Neural cell (in vitro differentiated cells): ENCODE results near the gene NOP9.

Experiments used
- EP300 ChIP-seq: fragments of 450-650 bp; conservative IDR thresholded peaks from 2 replicates; pipeline ENCODE4 v1.6.1; 2014; ENCODE audit warnings: antibody characterized with exemption, mild to moderate bottlenecking, moderate library complexity; ENCODE audit not compliant: poor library complexity, severe bottlenecking
- EZH2 ChIP-seq: fragments of 200-600, 300-800 bp; shearing (Covaris generic), sonication (generic); IDR thresholded peaks from 2 replicates; pipeline ENCODE4 v1.6.1; 2014; ENCODE audit warnings: antibody characterized with exemption, low read length, borderline replicate concordance, mild to moderate bottlenecking; ENCODE audit not compliant: insufficient read depth, poor library complexity, severe bottlenecking
- POLR2AphosphoS5 ChIP-seq: IDR thresholded peaks from 2 replicates; pipeline ENCODE4 v1.6.1; 2012
- RAD21 ChIP-seq: fragments of 450-650 bp; conservative IDR thresholded peaks from 2 replicates; pipeline ENCODE4 v1.6.1; 2014; ENCODE audit warnings: antibody characterized with exemption, mild to moderate bottlenecking, moderate library complexity
- SMC3 ChIP-seq: fragments of 450-650 bp; conservative IDR thresholded peaks from 2 replicates; pipeline ENCODE4 v1.6.1; 2014; ENCODE audit warnings: antibody characterized with exemption, mild to moderate bottlenecking, moderate library complexity; ENCODE audit not compliant: poor library complexity
- TF ChIP-seq, protein P1 (sequence below): fragments of 450-650 bp; IDR thresholded peaks from 2 replicates; pipeline ENCODE4 v1.5.1; 2014; ENCODE audit warnings: antibody characterized with exemption, mild to moderate bottlenecking, moderate library complexity; ENCODE audit not compliant: poor library complexity, severe bottlenecking
- TF ChIP-seq, protein P2 (sequence below): IDR thresholded peaks from 2 replicates; pipeline ENCODE4 v1.6.1; 2012; ENCODE audit warnings: borderline replicate concordance

DNA sequence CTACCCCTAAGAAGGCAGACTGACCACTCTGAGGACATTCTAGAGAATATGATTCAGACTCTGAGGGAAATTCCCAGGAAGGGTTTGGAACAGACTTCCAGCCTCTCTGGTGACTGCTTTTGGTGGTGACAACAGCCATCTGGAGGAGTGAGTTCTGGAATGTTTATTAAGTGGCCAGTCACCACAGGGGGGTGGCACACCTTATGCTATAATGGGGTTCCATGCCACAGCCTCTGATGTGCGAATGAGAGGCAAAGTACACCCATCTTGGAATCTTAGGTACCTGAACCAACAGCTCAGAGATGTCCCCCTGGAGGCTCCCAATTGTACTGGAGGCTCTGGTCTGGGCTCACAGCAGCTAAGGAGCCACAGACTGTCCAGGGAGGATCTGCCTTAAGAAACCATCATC, 47.8 kb upstream of the NOP9 start:
- TF ChIP-seq, protein P1, sequence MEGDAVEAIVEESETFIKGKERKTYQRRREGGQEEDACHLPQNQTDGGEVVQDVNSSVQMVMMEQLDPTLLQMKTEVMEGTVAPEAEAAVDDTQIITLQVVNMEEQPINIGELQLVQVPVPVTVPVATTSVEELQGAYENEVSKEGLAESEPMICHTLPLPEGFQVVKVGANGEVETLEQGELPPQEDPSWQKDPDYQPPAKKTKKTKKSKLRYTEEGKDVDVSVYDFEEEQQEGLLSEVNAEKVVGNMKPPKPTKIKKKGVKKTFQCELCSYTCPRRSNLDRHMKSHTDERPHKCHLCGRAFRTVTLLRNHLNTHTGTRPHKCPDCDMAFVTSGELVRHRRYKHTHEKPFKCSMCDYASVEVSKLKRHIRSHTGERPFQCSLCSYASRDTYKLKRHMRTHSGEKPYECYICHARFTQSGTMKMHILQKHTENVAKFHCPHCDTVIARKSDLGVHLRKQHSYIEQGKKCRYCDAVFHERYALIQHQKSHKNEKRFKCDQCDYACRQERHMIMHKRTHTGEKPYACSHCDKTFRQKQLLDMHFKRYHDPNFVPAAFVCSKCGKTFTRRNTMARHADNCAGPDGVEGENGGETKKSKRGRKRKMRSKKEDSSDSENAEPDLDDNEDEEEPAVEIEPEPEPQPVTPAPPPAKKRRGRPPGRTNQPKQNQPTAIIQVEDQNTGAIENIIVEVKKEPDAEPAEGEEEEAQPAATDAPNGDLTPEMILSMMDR = no peak
- TF ChIP-seq POLR2AphosphoS5 = no peak
- TF ChIP-seq, protein P2, sequence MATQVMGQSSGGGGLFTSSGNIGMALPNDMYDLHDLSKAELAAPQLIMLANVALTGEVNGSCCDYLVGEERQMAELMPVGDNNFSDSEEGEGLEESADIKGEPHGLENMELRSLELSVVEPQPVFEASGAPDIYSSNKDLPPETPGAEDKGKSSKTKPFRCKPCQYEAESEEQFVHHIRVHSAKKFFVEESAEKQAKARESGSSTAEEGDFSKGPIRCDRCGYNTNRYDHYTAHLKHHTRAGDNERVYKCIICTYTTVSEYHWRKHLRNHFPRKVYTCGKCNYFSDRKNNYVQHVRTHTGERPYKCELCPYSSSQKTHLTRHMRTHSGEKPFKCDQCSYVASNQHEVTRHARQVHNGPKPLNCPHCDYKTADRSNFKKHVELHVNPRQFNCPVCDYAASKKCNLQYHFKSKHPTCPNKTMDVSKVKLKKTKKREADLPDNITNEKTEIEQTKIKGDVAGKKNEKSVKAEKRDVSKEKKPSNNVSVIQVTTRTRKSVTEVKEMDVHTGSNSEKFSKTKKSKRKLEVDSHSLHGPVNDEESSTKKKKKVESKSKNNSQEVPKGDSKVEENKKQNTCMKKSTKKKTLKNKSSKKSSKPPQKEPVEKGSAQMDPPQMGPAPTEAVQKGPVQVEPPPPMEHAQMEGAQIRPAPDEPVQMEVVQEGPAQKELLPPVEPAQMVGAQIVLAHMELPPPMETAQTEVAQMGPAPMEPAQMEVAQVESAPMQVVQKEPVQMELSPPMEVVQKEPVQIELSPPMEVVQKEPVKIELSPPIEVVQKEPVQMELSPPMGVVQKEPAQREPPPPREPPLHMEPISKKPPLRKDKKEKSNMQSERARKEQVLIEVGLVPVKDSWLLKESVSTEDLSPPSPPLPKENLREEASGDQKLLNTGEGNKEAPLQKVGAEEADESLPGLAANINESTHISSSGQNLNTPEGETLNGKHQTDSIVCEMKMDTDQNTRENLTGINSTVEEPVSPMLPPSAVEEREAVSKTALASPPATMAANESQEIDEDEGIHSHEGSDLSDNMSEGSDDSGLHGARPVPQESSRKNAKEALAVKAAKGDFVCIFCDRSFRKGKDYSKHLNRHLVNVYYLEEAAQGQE = no peak
- no peak for TF ChIP-seq SMC3
- no peak for TF ChIP-seq EZH2
- TF ChIP-seq RAD21 = no peak
- no peak for TF ChIP-seq EP300
